Progenitor cell of endocrine pancreas (in vitro differentiated cells): ENCODE measurements around the gene CLEC2D. TPM values are rescaled to one million over a fixed set of nuclear protein-coding genes. Genes with fewer than 3 reads are reported as not detected.
"Not testable (repeated sequence)": the region's sequence is repeated elsewhere in the genome, so short reads cannot be mapped to it uniquely, and the experiment has no call there.

Experiments
- DNase-seq: peaks from one replicate; pipeline ENCODE4 v3.0.0; 2021; ENCODE audit warnings: low spot score; ENCODE audit not compliant: unreplicated experiment
- H3K27ac Mint-ChIP-seq: 2 replicates; pipeline ENCODE4 v1.8.0; 2021; ENCODE audit warnings: mild to moderate bottlenecking, moderate library complexity, mixed read lengths
- H3K27me3 Mint-ChIP-seq: 2 replicates; pipeline ENCODE4 v1.8.0; 2021; ENCODE audit warnings: mixed read lengths
- H3K36me3 Mint-ChIP-seq: 2 replicates; pipeline ENCODE4 v1.8.0; 2022; ENCODE audit warnings: mixed read lengths; ENCODE audit not compliant: insufficient read depth
- H3K4me1 Mint-ChIP-seq: 2 replicates; pipeline ENCODE4 v1.8.0; 2021; ENCODE audit warnings: low read depth, mixed read lengths
- H3K4me3 Mint-ChIP-seq: 2 replicates; pipeline ENCODE4 v1.8.0; 2021; ENCODE audit warnings: low read depth, mild to moderate bottlenecking, moderate library complexity, mixed read lengths
- H3K9me3 Mint-ChIP-seq: 2 replicates; pipeline ENCODE4 v1.8.0; 2021; ENCODE audit warnings: low read depth, mixed read lengths
- CTCF ChIP-seq: fragments of 200-600 bp; sonication (generic); IDR thresholded peaks from one replicate; pipeline ENCODE4 v1.5.0; 2021; ENCODE audit warnings: antibody characterized with exemption, mild to moderate bottlenecking; ENCODE audit not compliant: unreplicated experiment
- total RNA-seq: library from RNA; stranded (reverse); gene quantifications from 2 replicates; pipeline ENCODE4 v1.2.1, GENCODE V29; 2021

The CLEC2D gene
- total RNA-seq, 1 donor from 2014 or later = 23.5 TPM

- Mint-ChIP-seq H3K27me3 (no peaks in the 10 kb centered on the region), H3K4me1 (no peaks in the 10 kb centered on the region), H3K27ac (no peak overlapping the region), H3K36me3 (peaks cover 39% of the 10 kb centered on the region), H3K4me3 (no peak overlapping the region), H3K9me3 (peaks cover 11% of the 10 kb centered on the region)
- no peak for DNase-seq
- no peak for TF ChIP-seq CTCF
Observed at GRCh38 chr12:9673404-9674225, 4.1 kb downstream of the CLEC2D start.

GRCh38 chr12:9674226-9674590 lies 4.7 kb downstream of the CLEC2D start:
- H3K36me3 Mint-ChIP-seq = peaks cover 38% of the 10 kb centered on the region
- no peak for DNase-seq
- no peaks in the 10 kb centered on the region for H3K27me3 Mint-ChIP-seq
- TF ChIP-seq CTCF = no peak
- H3K4me1 Mint-ChIP-seq = no peaks in the 10 kb centered on the region
- H3K4me3 Mint-ChIP-seq = no peak overlapping the region
- H3K9me3 Mint-ChIP-seq = peaks cover 11% of the 10 kb centered on the region
- no peak overlapping the region for H3K27ac Mint-ChIP-seq

GRCh38 chr12:9682508-9682907 lies 13.0 kb downstream of the CLEC2D start:
- peaks cover 37% of the 10 kb centered on the region for H3K36me3 Mint-ChIP-seq
- not testable (repeated sequence) for H3K4me1 Mint-ChIP-seq, H3K4me3 Mint-ChIP-seq, H3K27me3 Mint-ChIP-seq, H3K27ac Mint-ChIP-seq, DNase-seq
- H3K9me3 Mint-ChIP-seq = peaks cover 14% of the 10 kb centered on the region

- Mint-ChIP-seq H3K36me3 (peaks cover 39% of the 10 kb centered on the region), H3K9me3 (peaks cover 14% of the 10 kb centered on the region)
- H3K4me1 Mint-ChIP-seq, H3K4me3 Mint-ChIP-seq, H3K27me3 Mint-ChIP-seq, DNase-seq, H3K27ac Mint-ChIP-seq: not testable (repeated sequence)
Observed at GRCh38 chr12:9682949-9683348, 13.4 kb downstream of the CLEC2D start.

GRCh38 chr12:9685366-9685765 lies 15.9 kb downstream of the CLEC2D start:
- not testable (repeated sequence) for H3K27me3 Mint-ChIP-seq, H3K4me3 Mint-ChIP-seq, H3K4me1 Mint-ChIP-seq, DNase-seq
- H3K27ac Mint-ChIP-seq = peak overlapping the region; percentile 47
- peaks cover 53% of the 10 kb centered on the region for H3K36me3 Mint-ChIP-seq
- H3K9me3 Mint-ChIP-seq = peaks cover 18% of the 10 kb centered on the region

- no peak overlapping the region for H3K27ac Mint-ChIP-seq
- peaks cover 53% of the 10 kb centered on the region for H3K36me3 Mint-ChIP-seq
- H3K4me3 Mint-ChIP-seq = no peak overlapping the region
- DNase-seq = no peak
- TF ChIP-seq CTCF = no peak
- peaks cover 18% of the 10 kb centered on the region for H3K9me3 Mint-ChIP-seq
- H3K27me3 Mint-ChIP-seq = no peaks in the 10 kb centered on the region
- peaks cover 5% of the 10 kb centered on the region for H3K4me1 Mint-ChIP-seq
Observed at GRCh38 chr12:9685915-9686314, 16.4 kb downstream of the CLEC2D start.

GRCh38 chr12:9687228-9687627 lies 17.7 kb downstream of the CLEC2D start:
- peaks cover 21% of the 10 kb centered on the region for H3K9me3 Mint-ChIP-seq
- H3K36me3 Mint-ChIP-seq = peaks cover 54% of the 10 kb centered on the region
- H3K4me3 Mint-ChIP-seq = no peak overlapping the region
- H3K27ac Mint-ChIP-seq = no peak overlapping the region
- DNase-seq = no peak
- no peaks in the 10 kb centered on the region for H3K27me3 Mint-ChIP-seq
- TF ChIP-seq CTCF = no peak
- H3K4me1 Mint-ChIP-seq = peaks cover 7% of the 10 kb centered on the region
